HS-5 (cell line): ENCODE measurements around the gene USP6NL.

ENCODE experiments used
- DNase-seq: peaks from one replicate; pipeline ENCODE4 v3.0.0-alpha.2; 2012; ENCODE audit warnings: low read depth

USP6NL gene

DNA sequence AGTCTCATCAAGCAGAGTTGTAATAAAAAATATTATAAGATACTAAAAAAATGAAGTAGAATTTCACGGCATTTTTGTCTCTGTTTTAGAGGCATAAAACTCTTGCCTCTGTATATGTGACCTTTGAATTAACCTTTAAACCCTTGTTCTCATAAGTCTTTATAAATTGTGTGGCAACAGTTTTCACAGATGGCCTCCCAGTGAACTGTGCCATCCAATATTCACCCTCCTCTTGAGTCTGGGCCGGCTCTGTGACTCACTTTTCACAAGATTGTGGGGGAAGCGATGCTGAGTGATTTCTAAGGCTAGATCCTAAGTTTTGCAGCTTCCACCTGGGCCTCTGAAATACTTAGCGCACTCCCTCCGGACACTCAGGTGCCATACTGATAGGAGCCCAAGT is 4.6 kb upstream of the USP6NL start:
- no peak for DNase-seq

DNA sequence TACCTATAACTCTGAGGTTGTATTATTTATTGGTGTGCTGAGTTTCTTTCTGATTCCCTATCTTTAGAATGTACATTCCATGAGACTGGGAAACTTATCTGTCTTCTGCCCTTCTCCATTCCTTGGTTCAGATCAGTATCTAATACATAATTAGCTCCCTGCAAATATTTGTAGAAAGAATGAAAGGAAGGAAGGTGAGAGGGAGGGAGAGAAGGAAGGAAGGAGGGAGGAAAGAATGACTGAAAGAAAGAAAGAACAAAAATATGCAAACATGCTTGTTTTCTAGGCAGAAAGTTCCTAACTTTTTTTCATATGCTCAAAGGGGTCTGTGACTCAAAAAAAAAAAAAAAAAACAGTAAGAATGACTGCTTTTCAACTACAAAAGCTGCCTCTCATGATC is 3.9 kb upstream of the USP6NL start:
- no peak for DNase-seq

DNA sequence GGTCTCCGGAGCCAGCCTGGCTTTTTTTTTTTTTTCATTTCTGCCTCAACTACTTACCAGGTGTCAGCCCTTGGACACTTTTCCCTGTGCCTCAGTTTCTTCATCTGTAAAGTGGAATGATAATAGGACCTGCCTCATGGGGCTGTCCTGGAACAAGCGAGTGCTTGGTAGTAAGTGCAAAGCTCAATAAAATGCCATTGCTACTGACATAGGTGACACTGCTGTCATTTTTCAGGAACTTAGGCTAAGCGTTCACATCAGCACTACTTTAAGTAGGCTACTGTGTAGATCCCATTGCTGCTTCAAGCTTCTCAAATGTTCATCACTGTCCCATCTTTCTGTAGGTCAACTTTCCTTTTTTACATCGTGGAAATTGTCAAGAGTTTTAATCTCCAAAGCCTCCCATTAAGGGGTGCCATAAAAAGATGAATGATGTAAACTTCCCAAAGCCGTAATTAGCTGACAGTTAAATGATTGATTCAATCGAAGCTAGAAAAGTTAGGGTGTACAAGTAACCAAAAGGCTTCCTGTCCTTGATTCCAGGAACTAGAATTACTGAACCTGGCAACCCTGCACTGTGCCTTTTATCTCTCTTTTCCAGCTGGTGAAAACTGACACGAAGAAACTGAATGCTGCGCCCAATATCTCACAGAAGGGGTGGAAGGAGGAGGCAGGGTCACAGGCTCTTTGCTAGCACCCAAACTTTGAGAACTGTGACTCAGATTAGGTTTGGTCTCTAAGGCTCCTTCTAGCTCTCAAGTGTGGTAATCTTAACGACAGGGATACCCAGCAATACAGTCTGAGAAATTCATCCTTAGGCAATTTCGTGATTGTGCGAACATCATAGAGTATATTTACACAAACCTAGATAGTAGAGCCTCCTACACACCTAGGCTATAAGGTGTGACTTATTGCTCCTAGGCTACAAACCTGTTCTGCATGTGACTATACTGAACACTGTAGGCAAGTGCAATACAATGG is 861 bp upstream of the USP6NL start:
- no peak for DNase-seq

- no peak for DNase-seq
These were observed 613 bp downstream of the USP6NL start for GRCh38 chr10:11610826-11611247.

GRCh38 chr10:11610166-11610825 is 1.2 kb downstream of the USP6NL start:
- DNase-seq: no peak

GRCh38 chr10:11609492-11610093 is 1.9 kb downstream of the USP6NL start:
- DNase-seq: no peak

GRCh38 chr10:11609052-11609451 is 2.4 kb downstream of the USP6NL start:
- DNase-seq: no peak

DNA sequence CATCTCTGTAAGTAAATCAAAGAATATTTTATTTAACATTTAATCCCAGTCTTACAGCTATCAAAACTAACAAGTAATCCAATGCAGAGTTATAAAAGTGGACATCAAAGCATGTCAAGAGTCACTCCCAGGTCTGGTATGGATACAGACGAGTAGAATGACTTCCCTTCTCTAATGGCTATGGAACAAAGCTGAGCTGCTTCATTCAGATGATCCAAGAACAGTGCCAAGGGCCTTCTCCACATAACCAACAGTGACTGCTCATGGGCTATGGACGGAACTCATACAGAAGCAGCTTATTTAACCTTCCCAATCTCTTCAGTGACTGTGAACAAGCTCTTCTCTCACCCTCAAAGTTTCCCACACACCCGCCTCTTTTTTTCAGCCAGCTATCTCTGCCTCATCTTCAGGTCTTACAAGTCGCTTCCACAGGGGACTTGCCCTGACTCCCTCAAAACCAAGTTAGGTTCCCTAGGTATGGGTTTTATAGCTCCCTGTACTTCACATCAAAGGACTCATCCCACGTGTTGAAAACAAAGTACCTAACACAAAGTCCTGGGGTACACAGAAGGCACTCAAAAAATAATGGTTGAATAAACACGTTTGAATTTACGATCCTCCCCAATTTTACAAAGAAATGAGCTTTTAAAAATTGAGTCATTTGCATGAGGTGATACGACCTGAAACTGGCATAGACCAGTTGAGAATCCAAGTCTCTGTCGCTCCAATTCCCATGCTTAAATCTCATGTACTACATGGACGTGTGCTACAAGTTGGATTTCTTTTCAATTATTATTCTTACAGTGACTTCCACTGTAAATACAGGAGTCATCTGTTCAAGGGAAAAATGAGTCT is 3.1 kb downstream of the USP6NL start:
- no peak for DNase-seq

GRCh38 chr10:11605807-11606408 is 5.5 kb downstream of the USP6NL start:
- no peak for DNase-seq

DNA sequence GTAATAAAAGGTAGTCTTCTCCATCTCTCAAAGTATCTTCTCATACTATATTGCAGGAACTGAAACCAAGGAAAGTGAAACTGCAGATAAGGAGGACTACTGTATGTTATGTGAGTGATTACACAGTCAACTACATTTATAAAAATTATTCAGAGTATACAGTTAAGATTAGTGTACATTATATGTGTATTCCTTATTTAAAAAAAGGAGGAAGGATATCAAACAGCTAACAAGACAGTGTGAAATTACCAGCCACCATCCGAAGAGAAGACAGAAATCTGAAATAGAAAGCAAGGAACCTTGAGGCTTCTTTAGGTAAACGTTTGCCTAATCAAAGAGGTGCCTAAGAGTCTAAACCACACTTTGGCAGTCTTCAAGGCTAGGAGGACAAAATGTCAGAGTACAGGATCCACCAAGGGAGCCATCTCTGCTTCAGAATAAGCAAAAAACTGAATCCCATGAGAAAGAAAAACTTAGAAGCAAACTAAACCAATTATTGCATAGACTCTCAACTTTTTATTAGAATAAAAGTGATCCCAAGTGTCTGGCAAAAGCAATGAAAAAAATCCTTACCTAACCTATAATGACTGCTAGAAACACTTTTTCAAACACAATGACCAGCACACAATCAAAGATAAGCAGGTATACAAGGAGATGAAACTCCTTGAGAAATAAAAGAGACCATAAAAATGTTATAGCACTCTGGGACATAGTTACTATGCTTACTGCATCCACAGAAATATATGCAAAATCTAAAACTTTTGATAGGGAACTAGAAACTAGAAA is 6.4 kb downstream of the USP6NL start:
- DNase-seq: no peak

DNA sequence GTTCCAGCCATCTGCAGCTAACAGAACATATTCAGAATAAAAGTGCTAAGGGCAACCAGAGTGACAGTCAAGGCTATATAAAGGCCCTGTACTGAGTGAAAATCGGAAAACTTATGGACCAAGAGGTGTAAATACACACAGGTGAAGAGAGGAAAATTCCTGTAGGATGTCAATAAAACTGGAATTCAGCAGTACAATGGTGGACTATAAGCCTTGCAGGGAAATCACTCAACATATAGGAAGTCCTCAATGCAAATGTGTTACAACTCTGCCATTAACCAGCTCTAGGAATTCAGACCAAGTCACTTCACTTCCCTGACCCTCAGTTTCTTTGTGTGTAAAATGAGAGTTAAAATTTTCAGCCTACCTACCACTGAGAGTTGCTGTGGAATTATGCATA is 7.7 kb downstream of the USP6NL start:
- DNase-seq: no peak

- no peak for DNase-seq
These were observed 8.4 kb downstream of the USP6NL start for GRCh38 chr10:11602919-11603523.

- no peak for DNase-seq
These were observed 9.1 kb downstream of the USP6NL start for GRCh38 chr10:11602358-11602757.

- no peak for DNase-seq
These were observed 9.8 kb downstream of the USP6NL start for GRCh38 chr10:11601670-11602069.

GRCh38 chr10:11600280-11600679 is 11.2 kb downstream of the USP6NL start:
- no peak for DNase-seq

DNA sequence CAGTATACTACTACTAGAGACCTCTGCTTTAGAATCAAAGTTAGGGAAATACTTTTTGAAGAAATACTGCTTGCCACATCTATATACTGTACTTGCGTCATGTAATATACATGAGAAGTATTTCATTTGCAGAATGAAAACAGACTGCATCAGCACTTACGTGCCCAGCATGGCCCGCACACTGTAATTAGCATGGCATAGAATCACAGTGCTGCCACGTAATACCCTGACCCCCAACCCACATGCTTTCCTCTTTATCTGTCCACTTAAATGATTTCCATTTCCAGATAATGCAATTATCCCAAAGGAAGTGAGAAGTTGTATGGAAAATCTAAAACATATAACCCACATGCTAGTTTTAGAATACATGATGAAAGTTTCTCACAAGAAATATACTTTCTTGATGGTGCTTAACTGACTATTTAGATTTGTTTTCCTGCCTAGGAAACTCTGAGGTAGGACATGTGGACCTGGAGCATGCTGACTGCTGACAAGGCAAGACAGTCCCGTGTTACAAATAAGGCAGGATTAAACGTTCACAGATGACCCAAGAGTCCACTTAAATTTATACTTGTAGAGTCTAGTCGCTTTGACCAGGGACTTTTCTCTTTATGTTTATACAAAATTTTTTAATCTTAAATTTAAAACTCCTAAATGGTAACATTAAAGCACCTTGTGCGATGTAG is 12.6 kb downstream of the USP6NL start:
- DNase-seq: no peak

DNA sequence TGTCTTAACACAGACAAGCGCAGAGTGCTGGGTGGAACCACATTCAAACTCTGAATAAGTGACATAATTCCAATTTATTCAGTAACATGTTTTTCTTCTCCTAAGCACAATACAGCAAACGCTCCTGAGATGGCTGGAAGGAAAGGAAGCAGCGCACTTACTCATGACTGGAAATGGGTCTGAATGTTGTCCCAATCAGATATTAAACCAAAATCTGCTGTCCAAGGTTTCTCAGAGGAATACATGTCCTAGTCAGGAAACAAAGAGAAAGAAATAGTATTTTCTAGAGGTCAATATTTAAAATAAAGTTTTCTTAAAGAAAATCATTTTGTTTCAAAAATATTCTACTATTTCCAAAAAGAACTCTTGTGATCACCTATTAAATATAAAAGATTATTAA is 14.0 kb downstream of the USP6NL start:
- no peak for DNase-seq

- DNase-seq: no peak
These were observed 16.1 kb downstream of the USP6NL start for GRCh38 chr10:11595395-11595692.

DNA sequence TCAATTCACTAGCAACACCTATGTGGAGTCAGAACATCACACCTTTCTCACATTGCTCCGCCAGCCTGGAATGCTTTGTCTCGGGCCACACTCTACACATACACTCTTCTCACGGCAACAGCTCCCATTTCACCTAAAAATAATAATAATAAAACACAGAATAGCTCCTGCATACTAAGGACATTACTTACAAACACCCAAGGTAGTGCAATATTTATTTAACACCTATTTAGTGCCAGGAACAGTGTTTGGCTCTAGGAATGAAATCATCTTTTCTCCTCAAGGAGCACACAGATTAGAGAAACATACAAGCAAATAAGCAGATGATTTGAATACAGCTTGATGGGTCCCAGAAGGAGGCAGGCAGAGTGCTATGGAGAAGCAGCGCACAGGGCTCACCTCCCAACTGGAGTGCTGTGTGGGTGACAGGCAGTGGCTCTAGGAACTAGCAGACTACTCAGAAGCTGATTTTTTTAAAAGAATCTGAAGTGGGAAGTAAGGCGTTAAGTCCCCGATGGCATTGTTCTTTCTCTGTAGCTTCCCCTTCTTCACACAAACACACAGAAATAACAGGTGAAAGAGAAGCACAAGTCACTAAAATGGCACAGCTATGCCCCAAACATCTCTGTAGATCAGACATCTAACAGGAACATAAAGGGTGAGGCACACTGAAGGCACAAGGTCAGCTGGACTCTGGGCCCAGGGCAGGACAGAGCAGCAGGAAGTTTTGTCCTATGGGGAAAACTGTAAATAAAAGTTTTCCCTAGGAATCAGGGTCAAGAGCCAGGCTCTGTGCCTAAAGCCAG is 16.7 kb downstream of the USP6NL start:
- no peak for DNase-seq
